BJ (cell line): Measurements from ENCODE around the gene VAV2. TPM values are rescaled to one million over a fixed set of nuclear protein-coding genes. Genes with fewer than 3 reads are reported as not detected.

Experiments used
- CTCF ChIA-PET: fragments of 350-600 bp; formaldehyde crosslinking; extraction: SDS; loops from one replicate; lab custom pipeline; 2021; ENCODE audit warnings: antibody characterized with exemption, inconsistent platforms; lab: Yijun Ruan, JAX
- POLR2A ChIA-PET: fragments of 300-600 bp; sonication (Branson Sonifier 250); formaldehyde crosslinking; extraction: SDS; loops from one replicate; lab custom pipeline; 2021; ENCODE audit warnings: antibody characterized with exemption; lab: Charles Lee
- DNase-seq: peaks from one replicate; pipeline ENCODE4 v3.0.0-alpha.2; 2011; ENCODE audit warnings: low read depth
- H3K27me3 ChIP-seq: 2 replicates; pipeline ENCODE4 v1.6.0; 2011; ENCODE audit warnings: low read length; ENCODE audit not compliant: control insufficient read depth, insufficient read depth
- H3K36me3 ChIP-seq: 2 replicates; pipeline ENCODE4 v1.5.1; 2011; ENCODE audit warnings: low read length; ENCODE audit not compliant: control insufficient read depth, insufficient read depth
- H3K4me3 ChIP-seq: 2 replicates; pipeline ENCODE4 v1.5.1; 2011; ENCODE audit warnings: low read depth, mild to moderate bottlenecking, control low read depth, low read length
- CTCF ChIP-seq: IDR thresholded peaks from 2 replicates; pipeline ENCODE4 v1.5.1; 2011; ENCODE audit warnings: low read depth, mild to moderate bottlenecking, control low read depth, inconsistent platforms, low read length, moderate library complexity; ENCODE audit not compliant: insufficient read depth
- polyA plus RNA-seq: library from polyadenylated mRNA; depleted of rRNA; stranded (reverse); fragments of >200 nt; gene quantifications from 2 replicates; pipeline ENCODE4 v1.2.3, GENCODE V29; 2011

Gene VAV2
- polyA plus RNA-seq, 1 experiment, result 9.9 TPM

- Histone ChIP-seq H3K27me3 (no peaks in the 10 kb centered on the region), H3K4me3 (no peak overlapping the region), H3K36me3 (no peaks in the 10 kb centered on the region; the same call in 1 of the 2 replicates)
- no peak for DNase-seq
- ChIA-PET POLR2A (no interaction called here), CTCF (interaction anchor here (1.0 kb wide), 1 partner anchor 160 kb away, joined by 3 read pairs; no protein-coding TSS in a partner anchor)
- no peak for TF ChIP-seq CTCF
Observed at GRCh38 chr9:133953976-133954709, 38.0 kb downstream of the VAV2 start.

- no peak for DNase-seq
- Histone ChIP-seq H3K27me3 (no peaks in the 10 kb centered on the region), H3K36me3 (peaks cover 1% of the 10 kb centered on the region; the same call in 1 of the 2 replicates), H3K4me3 (no peak overlapping the region)
- ChIA-PET CTCF (interaction anchor here (0.9 kb wide), 1 partner anchor 25 kb away, joined by 3 read pairs; no protein-coding TSS in a partner anchor), POLR2A (no interaction called here)
- no peak for TF ChIP-seq CTCF
Observed at GRCh38 chr9:133953621-133953975, 38.5 kb downstream of the VAV2 start.

- TF ChIP-seq CTCF, result no peak
- no peak for DNase-seq
- Histone ChIP-seq H3K27me3 (no peaks in the 10 kb centered on the region), H3K36me3 (peaks cover 1% of the 10 kb centered on the region; the same call in 1 of the 2 replicates), H3K4me3 (no peak overlapping the region)
- ChIA-PET POLR2A (no interaction called here), CTCF (interaction anchor here (0.9 kb wide), 1 partner anchor 26 kb away, joined by 3 read pairs; no protein-coding TSS in a partner anchor)
Observed at GRCh38 chr9:133952598-133953550, 39.2 kb downstream of the VAV2 start.

GRCh38 chr9:133951265-133951664 lies 40.9 kb downstream of the VAV2 start:
- no peak overlapping the region for H3K4me3 ChIP-seq
- CTCF ChIA-PET, result interaction anchor here (2.8 kb wide), 1 partner anchor 42 kb away, joined by 8 read pairs; no protein-coding TSS in a partner anchor
- DNase-seq, result no peak

More at GRCh38 chr9:133951265-133951664, 40.9 kb downstream of the VAV2 start:
- Histone ChIP-seq H3K27me3 (no peaks in the 10 kb centered on the region), H3K36me3 (peaks cover 2% of the 10 kb centered on the region; the same call in 1 of the 2 replicates)
- POLR2A ChIA-PET, result no interaction called here
- TF ChIP-seq CTCF, result no peak
